Large intestine (tissue), 3 donors: ENCODE measurements around the gene BCKDHB. TPM values are rescaled to one million over a fixed set of nuclear protein-coding genes. Genes with fewer than 3 reads are reported as not detected.
"Not testable (repeated sequence)": the region's sequence is repeated elsewhere in the genome, so short reads cannot be mapped to it uniquely, and the experiment has no call there.

Experiments used
- DNase-seq, 2 donors: peaks; one replicate each; pipeline versions ENCODE4 v3.0.0 to v3.0.0-alpha.2; 2013
- H3K27ac ChIP-seq: one replicate; pipeline ENCODE4 v1.5.1; 2013; ENCODE audit warnings: low read length
- H3K27me3 ChIP-seq: 2 replicates; pipeline ENCODE4 v1.6.1; 2013; ENCODE audit warnings: low read length; ENCODE audit not compliant: control insufficient read depth, insufficient read depth
- H3K36me3 ChIP-seq: 2 replicates; pipeline ENCODE4 v1.6.1; 2013; ENCODE audit warnings: low read length; ENCODE audit not compliant: control insufficient read depth, insufficient read depth
- H3K4me1 ChIP-seq: one replicate; pipeline ENCODE4 v1.6.1; 2013; ENCODE audit warnings: low read length; ENCODE audit not compliant: control insufficient read depth, insufficient read depth
- H3K4me3 ChIP-seq: one replicate; pipeline ENCODE4 v1.5.1; 2013; ENCODE audit warnings: low read length
- H3K9me3 ChIP-seq: one replicate; pipeline ENCODE4 v1.6.1; 2013; ENCODE audit warnings: mild to moderate bottlenecking, low read depth, low read length, moderate library complexity; ENCODE audit not compliant: control insufficient read depth
- WGBS: methylation state at CpG from one replicate; pipeline ENCODE4 v1.1.5; 2013; ENCODE audit warnings: low lambda C conversion rate; ENCODE audit not compliant: insufficient coverage; 5-methylcytosine and 5-hydroxymethylcytosine counted together
- polyA plus RNA-seq: library from polyadenylated mRNA; unstranded; fragments of 120-200 nt; gene quantifications from one replicate; pipeline ENCODE4 v1.2.1, GENCODE V29; 2013

BCKDHB gene
- polyA plus RNA-seq, 1 donor: 21.0 TPM

GRCh38 chr6:80197986-80198385 lies 91.5 kb downstream of the BCKDHB start:
- Histone ChIP-seq H3K9me3 (no peaks in the 10 kb centered on the region), H3K27ac (no peak overlapping the region), H3K27me3 (no peaks in the 10 kb centered on the region), H3K36me3 (no peaks in the 10 kb centered on the region), H3K4me1 (no peaks in the 10 kb centered on the region), H3K4me3 (no peak overlapping the region)
- DNase-seq: no peak
- no CpG with 5 or more reads among the region's 4 CpGs for WGBS

DNA sequence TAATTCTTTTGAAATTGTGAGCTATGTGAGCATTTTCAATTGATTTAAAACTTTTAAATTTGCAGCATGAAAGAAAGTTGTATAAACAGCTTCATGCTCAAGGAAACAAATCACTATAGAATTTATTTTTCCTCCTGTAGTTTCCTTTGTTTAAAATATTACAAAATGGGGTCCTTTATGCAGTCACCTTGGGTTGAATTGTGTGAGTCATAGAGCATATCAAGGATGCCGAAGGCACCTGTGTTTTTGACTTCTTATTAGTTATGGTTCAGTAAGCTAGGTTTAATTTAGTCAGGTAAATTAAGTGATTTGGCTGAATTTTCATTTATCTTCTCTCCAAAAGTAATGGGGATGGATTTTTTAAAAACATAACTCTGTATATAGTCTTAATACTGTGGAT lies 96.8 kb downstream of the BCKDHB start:
- no peaks in the 10 kb centered on the region for H3K4me1 ChIP-seq
- peaks cover 4% of the 10 kb centered on the region for H3K36me3 ChIP-seq
- no peaks in the 10 kb centered on the region for H3K27me3 ChIP-seq
- no peaks in the 10 kb centered on the region for H3K9me3 ChIP-seq
- 100% methylated on average over 1 of the region's 1 CpG for WGBS
- H3K4me3 ChIP-seq: no peak overlapping the region
- DNase-seq: no peak
- no peak overlapping the region for H3K27ac ChIP-seq

- DNase-seq: no peak
- H3K36me3 ChIP-seq: peaks cover 4% of the 10 kb centered on the region
- WGBS: no CpG with 5 or more reads among the region's 4 CpGs
- H3K9me3 ChIP-seq: no peaks in the 10 kb centered on the region
- no peak overlapping the region for H3K4me3 ChIP-seq
- H3K27me3 ChIP-seq: no peaks in the 10 kb centered on the region
- H3K4me1 ChIP-seq: no peaks in the 10 kb centered on the region
- no peak overlapping the region for H3K27ac ChIP-seq
These were observed 98.9 kb downstream of the BCKDHB start for GRCh38 chr6:80205404-80205803.

- Histone ChIP-seq H3K9me3 (no peaks in the 10 kb centered on the region), H3K27ac (no peak overlapping the region), H3K27me3 (no peaks in the 10 kb centered on the region), H3K36me3 (peaks cover 4% of the 10 kb centered on the region), H3K4me3 (no peak overlapping the region), H3K4me1 (no peaks in the 10 kb centered on the region)
- DNase-seq: no peak
These were observed 100.3 kb downstream of the BCKDHB start for GRCh38 chr6:80206758-80207157.

DNA sequence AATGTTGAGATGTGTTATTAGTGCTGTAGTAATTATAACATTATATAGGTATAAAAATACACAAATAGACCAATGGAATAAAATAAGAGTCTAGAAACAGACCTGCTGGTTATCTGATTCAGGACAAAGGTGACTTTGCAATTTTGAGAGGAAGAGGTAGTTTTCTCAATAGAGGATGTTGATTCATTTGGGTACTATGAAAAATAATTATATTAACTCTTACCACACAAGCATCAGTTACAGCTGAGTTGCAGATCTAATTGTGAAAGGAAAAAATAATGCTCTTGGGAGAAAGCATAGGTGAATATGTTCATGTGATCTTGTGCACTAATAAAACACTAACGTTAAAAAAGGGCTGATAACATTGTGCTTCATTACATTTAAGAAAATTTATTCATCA lies 103.0 kb downstream of the BCKDHB start:
- no peak overlapping the region for H3K27ac ChIP-seq
- H3K4me1 ChIP-seq: no peaks in the 10 kb centered on the region
- no peak for DNase-seq
- WGBS: 80% methylated on average over 1 of the region's 1 CpG
- H3K36me3 ChIP-seq: peaks cover 4% of the 10 kb centered on the region
- no peaks in the 10 kb centered on the region for H3K9me3 ChIP-seq
- no peak overlapping the region for H3K4me3 ChIP-seq
- no peaks in the 10 kb centered on the region for H3K27me3 ChIP-seq

DNA sequence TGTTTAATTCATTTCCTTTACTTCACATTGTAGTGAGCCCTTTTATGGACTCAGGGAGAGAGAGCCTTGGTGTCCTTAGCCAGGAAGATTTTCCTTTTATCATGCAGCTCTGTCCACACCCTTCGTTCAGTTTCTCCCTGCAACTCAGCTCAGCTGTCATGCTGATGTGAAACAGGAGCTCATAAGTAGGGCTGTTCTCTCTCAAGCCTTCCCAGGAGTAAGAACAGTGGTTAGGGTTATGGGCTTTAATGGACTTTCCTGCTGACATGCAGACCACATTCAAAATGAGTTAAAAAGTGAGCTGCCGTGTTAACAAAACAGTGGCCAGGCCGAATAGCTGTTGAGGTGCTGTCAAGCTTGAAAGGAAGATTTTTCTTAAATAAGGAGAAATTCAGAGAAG lies 104.1 kb downstream of the BCKDHB start:
- no peak for DNase-seq
- no CpG with 5 or more reads among the region's 3 CpGs for WGBS
- H3K27me3 ChIP-seq: no peaks in the 10 kb centered on the region
- no peaks in the 10 kb centered on the region for H3K9me3 ChIP-seq
- H3K36me3 ChIP-seq: no peaks in the 10 kb centered on the region
- H3K4me3 ChIP-seq: no peak overlapping the region
- no peak overlapping the region for H3K27ac ChIP-seq
- H3K4me1 ChIP-seq: no peaks in the 10 kb centered on the region

GRCh38 chr6:80211286-80211685 lies 104.8 kb downstream of the BCKDHB start:
- no peaks in the 10 kb centered on the region for H3K27me3 ChIP-seq
- DNase-seq: no peak
- H3K9me3 ChIP-seq: no peaks in the 10 kb centered on the region
- H3K4me3 ChIP-seq: no peak overlapping the region
- no peak overlapping the region for H3K27ac ChIP-seq
- WGBS: 80% methylated on average over 1 of the region's 3 CpGs
- H3K4me1 ChIP-seq: no peaks in the 10 kb centered on the region
- H3K36me3 ChIP-seq: no peaks in the 10 kb centered on the region

DNA sequence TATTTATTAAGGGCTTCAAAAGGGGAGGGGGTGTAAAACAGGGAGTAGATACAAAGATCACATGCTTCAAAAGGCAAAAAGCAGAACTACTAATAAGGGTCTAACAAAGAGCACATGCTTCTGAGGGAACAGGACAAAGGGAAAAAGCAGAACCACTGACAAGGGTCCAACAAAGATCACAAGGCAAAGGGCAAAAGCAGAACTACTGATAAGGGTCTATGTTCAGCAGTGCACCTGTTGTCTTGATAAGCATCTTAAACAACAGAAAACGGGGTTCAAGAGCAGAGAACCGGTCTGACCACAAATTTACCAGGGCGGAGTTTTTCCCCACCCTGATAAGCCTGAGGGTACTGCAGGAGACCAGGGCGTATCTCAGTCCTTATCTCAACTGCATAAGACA lies 105.4 kb downstream of the BCKDHB start:
- H3K27ac ChIP-seq, H3K36me3 ChIP-seq, H3K4me1 ChIP-seq, H3K27me3 ChIP-seq, H3K4me3 ChIP-seq, H3K9me3 ChIP-seq, DNase-seq: not testable (repeated sequence)
- no CpG with 5 or more reads among the region's 4 CpGs for WGBS

GRCh38 chr6:80214436-80215022 lies 108.1 kb downstream of the BCKDHB start:
- no peak overlapping the region for H3K27ac ChIP-seq
- no peak overlapping the region for H3K4me3 ChIP-seq
- H3K4me1 ChIP-seq: no peaks in the 10 kb centered on the region
- no peaks in the 10 kb centered on the region for H3K27me3 ChIP-seq
- H3K9me3 ChIP-seq: no peaks in the 10 kb centered on the region
- WGBS: 50% methylated on average over 2 of the region's 4 CpGs
- no peaks in the 10 kb centered on the region for H3K36me3 ChIP-seq
- DNase-seq: peak; percentile 18 to 19

DNA sequence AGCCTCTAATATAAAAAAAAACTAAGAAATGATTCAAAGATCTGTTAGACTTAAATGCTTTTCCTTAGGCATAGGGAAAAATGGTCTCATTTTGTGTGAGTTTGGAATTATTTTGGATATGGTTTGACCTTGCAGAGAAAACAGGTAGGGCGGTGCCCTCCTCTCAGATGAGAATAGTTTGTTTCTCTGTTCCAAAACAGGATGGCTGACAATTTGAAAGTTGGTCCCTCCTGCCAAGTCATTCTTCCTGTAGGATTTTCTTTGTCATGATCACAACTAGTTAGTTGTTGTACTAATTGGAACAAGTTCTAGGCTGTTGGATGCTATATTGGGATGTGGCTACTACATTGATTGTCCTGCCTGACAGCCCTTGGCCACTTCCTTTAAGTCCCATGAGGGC lies 108.6 kb downstream of the BCKDHB start:
- Histone ChIP-seq H3K4me1 (no peaks in the 10 kb centered on the region), H3K4me3 (no peak overlapping the region), H3K27me3 (no peaks in the 10 kb centered on the region), H3K9me3 (no peaks in the 10 kb centered on the region), H3K27ac (no peak overlapping the region), H3K36me3 (no peaks in the 10 kb centered on the region)
- no peak for DNase-seq
- WGBS: 100% methylated on average over 1 of the region's 1 CpG

- Histone ChIP-seq H3K4me3 (no peak overlapping the region), H3K36me3 (no peaks in the 10 kb centered on the region), H3K27me3 (no peaks in the 10 kb centered on the region), H3K27ac (no peak overlapping the region), H3K4me1 (no peaks in the 10 kb centered on the region), H3K9me3 (no peaks in the 10 kb centered on the region)
- 70% methylated on average over 2 of the region's 6 CpGs for WGBS
- DNase-seq: no peak
These were observed 111.3 kb downstream of the BCKDHB start for GRCh38 chr6:80217794-80218193.
